HTERT RPE-1 (cell line): ENCODE results near the gene NGF.

Experiments
- in situ Hi-C: fragments of 300-500 bp; cut with MboI; formaldehyde crosslinking; loops from 4 replicates; pipeline ENCODE4 v1.14.3; 2020; ENCODE audit warnings: low sequenced_read_pairs

NGF gene

DNA sequence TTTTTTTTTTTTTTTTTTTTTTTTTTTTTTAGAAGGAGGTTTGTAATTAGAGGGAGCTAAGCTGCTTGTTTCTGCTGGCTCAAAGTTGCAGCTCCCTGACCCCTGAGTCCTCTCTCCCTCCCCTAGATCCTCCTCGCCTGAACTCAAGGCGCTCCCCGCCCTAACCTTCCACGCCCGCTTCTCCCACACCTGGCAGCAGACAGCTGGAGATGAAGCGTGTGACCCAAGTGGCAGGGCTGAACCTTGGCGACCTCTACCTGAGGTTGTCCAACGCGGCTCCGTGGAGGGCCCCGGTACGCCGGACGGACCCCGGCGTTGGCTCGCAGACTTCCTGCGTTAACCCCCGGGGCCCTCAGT is 795 bp downstream of the NGF start:
- in situ Hi-C loops = no loop called here

DNA sequence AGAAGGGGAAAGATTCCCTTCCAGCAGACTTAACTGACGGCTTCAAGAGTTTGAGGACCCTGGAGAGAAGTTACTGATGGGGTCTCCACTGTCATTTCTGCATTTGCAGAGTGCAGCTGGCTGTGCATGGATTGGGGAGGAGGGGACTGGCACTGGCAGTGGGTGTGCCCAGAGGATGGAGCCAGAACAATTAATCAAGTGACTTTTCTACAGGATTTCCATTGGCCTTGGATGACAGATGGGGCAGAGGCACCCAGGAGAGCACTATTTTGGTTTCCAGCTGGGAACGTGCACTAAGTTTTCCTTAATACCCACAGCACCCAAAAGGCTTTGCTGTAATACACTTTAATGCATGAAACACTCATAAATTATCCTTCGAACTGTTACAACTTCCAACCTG is 1.3 kb downstream of the NGF start:
- in situ Hi-C loops = no loop called here

DNA sequence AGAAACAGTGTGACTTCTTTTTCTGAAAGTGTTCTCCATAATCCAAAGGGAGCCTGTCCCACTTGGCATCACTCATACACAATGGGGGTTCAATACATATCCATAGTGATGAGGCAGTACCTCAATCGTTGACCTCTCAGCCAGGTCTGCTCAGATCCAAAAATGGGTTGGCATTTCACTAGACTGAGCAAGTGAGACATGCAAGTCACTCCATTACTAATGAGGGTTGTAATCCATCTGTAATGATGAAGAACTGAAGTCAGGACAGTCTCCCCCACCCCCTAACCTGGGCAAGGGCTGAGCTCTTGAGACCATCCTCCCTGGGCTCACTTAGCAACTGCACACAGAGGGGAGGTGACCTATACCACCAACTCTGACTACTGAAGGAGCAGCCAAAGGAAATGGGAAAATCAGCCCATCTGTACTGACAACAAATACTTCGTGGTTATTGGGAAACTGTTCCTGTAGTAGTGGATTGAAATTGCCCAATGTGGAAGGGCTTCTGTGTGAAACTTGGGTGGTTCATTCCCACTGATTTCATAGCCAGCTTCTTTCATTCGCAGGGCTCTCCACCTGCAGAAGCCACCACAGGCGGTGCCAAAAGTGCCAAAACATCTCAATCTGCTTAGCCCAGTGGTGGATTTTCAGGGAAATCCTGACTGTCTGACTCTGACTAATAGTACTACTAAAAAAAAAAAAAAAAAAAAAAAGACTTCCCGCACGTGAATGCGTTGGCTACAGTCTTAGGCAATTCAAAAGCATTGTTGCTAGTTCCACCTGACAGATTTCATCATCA is 5.0 kb downstream of the NGF start:
- in situ Hi-C loops = no loop called here

DNA sequence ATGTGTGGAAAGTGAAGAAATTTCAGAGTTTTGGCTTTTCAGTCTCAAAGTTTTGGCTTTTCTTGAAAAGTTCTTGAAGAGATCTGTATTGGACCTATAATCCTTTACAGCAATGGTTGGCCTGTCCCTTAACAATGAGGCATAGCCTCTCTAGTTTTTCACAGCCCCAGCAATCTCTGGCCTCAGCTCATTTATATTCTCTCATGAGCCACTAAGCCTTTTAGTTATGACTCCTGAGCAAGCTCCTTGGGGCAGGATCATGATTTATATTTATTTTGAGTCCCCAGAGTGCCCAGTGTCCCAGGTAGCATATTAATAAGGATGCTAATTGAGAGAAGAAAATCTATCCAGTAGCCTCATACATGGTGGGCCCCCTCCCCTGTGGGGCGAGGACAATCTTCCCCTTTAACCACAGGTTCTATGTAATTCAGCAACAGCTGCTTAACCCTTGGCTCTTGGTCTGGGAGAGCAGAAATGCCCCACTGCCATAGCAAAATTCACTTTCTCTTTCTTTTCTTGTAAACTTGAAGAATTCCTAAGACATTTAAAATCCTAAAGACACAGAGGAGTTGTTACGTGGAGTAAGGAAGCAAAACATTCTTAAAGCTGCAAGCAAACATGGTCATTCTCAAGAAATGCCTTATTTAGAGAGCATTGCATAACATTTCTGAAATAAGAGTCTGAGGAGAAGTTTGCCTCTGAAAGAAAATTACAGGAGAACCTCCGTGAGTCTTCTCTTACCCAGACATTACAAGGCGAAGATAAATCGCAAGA is 6.3 kb downstream of the NGF start:
- in situ Hi-C loops = no loop called here

DNA sequence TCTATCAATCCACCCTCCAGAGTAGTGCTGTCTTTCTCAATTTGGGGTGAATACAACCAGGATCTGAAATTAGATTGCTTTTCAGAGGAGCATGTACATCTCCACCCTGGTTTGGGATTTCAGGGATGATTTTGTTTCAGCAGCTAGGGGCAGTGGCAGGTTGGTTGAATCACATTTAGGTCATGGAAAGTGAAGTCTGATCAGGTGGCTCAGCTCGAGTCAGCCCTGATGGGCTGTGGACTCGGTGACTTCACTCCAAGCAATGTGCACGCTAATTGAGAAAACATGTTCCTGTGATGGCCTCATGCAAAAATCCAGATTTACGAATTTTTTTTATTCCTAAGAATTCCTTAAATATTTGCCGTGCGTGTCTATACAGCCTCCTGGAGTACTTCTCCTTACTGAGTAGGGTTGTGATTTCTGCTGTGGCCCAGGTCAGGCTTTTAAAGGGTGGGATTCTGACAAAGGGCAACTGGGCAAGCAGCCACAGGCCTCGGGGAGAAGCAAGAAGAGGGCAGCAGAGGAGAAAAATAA is 7.5 kb downstream of the NGF start:
- in situ Hi-C loops = no loop called here

DNA sequence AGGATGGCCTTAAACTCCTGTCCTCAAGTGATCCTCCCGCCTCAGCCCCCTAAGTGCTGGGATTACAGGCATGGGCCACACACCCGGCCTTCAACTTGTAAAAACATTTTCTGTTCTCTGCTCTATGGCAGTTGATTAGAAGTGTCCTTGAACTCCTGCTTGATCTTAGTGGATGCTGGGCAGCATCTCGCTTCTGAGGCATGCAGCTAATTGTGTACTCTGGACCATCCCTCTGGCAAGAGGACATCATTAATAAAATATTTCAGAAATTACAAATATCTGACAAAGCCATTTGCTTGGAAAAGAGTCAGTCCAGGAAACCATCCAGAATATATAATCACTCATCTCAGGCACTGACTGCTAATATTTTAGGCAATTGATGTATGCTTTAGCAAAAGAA is 8.1 kb downstream of the NGF start:
- in situ Hi-C loops = no loop called here

DNA sequence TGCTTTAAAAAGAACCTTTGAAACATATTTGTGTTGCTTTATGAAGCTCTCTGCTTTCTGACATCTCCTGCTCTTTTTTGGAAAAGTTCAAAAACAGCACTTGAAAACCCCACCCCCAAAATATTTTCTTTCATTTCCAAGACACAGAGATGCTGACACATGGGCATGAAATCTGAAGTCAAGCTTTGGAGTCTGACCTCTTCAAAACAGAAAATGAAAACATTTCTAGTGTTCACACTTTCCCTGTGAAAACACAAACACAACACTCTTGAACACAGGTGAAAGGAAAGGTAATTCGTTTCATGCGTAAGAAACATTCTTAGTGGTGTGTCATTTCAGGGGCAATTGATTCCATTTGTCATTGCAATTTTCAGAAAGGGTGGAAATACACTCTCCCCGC is 10.8 kb downstream of the NGF start:
- in situ Hi-C loops = no loop called here

DNA sequence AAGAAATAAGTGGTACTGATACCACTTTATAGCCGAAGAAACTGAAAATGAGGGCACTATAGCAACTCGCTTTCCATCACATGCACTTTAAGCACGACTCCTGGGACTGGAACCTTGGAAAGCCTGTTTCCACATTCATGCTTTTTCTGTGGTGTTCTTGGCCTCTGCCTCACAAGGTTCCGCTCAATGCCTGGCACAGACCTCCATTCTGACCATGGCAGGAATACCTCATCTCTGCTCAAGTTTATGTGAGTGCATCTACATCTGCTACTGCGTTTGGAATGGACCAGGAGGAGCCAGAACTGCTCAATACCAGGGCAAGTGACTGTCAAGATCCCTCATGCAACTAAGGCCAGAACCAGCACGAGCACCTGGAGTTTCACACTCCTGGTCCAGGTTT is 11.6 kb downstream of the NGF start:
- in situ Hi-C loops = no loop called here

DNA sequence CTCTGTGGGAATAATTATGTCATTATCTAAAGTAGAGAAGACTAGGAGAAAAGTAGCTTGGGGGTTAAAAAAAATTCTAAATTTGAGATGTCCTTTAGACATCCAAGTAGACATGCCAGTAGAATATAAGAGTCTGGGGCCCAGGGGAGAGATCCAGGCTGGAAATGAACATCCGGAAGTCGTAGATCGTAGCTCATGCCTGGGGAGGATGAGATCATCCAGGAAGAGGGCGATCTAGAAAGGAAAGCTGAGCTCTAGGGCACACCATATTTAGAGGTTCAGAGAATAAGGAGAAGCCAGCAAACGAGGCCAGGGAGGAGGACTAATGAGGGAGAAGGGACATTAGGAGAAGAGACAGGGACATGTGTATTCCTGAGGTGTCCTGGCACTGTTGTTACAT is 12.2 kb downstream of the NGF start:
- in situ Hi-C loops = no loop called here

DNA sequence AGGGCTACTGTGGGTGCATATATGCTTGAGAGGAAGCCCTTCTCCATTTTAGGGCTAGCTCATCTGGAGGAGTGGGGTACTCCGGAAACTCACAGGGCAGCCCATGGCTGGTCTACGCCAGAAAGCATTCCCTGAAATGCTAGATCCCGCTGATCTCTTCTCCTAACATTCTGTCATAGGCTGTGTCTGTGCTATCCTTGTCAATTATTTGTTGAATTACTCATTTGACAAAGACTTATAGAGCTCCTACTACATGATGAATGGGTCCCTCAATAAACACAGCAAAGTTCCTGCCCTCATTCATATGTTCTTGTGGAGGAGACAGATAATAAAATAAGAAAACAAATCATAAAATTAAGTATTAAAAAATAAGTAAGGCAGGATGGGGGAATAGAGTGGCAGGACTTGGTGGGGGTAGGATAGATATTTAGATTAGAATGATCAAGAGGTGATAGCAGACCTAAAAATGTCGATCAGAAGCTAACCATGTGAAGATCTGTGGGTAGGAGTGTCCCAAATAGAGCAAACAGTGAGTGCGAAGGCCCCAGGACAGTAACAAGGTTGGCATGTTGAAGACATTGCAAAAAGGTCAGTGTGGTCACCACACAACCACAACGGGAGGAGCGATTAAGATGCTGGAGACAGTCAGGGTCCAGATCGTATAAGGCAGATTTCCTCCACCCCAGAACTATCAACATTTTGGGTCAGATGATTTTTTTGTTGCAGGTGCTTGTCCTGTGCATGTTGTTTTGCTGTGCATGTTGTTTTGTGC is 13.2 kb downstream of the NGF start:
- in situ Hi-C loops = no loop called here

DNA sequence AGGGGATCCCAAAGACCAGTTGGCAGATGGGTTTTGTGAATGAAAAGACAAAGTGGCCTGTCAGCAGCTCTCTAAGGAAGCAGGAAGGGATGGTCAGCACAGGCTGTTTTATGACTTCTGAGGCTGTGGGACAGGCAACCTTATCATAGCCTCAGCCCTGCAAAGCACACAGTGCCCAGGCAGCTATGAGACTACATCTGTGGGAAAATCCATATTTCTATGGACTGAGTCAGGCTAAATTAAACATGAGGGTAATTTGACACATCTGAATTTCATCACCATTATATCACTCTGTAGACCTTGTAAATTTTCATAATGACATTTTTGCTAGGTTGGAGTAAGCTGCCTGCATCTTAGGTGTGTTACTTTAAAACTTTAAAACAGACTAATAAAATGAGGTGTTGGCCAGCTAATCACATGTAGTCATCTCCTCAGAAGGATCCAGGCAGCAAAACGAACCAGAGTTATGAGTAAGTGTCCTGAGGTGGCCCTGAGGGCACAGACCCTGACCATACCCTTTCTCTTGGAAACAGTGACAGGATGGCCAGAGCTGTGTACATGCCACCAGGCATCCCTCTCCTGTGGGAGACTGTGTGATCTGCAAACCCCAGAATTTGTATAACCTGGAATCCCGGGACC is 14.6 kb downstream of the NGF start:
- in situ Hi-C loops = no loop called here

DNA sequence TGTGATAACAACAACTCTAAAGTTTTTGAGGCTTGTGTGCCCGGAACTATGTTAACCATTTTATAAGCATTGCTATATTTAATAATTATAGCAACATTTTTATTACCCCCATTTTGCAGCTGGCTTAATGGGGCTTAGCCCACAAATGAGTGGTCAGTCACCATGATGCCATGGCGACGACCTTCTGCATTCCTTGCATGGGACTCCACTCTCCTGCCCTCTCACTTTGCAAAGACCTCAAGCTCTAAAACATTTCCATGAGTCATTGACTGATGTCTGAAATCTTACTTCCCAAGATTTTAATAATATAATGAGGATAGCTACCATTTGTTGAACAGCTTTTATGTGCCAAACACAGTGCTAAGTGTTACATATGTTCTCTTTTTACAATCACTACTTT is 15.4 kb downstream of the NGF start:
- in situ Hi-C loops = no loop called here

DNA sequence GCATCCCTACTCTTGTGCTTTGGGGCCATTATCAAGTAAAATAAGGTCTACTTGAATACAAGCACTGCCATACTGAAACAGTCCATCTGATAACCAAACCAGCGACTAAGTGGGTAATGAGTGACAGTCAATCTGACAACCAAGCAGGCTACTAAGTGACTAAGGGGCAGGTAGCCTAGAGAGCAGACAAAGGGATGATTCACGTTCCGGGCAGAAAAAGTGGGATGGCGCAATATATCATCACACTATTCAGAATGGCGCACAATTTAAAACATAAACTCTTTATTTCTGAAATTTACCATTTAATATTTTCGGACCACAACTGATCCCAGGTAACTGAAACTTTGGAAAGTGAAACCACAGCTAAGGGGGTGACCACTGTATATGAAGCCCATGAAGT is 17.7 kb downstream of the NGF start:
- in situ Hi-C loops = no loop called here

DNA sequence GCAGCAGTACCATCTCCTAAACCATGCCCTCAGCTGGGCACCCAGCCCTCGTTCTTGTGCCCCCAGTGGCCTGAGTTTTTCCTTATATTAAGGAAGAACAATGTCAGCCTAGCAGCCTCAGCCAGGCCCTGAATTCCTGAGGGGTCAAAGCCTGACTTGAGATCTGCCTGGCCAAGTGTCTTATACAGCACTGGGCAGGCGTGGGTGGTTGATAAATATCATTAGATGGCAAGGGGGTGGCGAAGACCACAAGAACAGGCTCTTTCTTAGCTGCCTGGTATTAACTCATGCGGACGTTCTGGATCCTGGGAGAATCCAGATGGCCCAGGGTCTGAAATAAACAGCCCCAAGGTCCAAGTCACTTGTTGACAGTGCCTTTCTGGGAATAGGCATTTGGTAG is 18.3 kb downstream of the NGF start:
- in situ Hi-C loops = no loop called here

DNA sequence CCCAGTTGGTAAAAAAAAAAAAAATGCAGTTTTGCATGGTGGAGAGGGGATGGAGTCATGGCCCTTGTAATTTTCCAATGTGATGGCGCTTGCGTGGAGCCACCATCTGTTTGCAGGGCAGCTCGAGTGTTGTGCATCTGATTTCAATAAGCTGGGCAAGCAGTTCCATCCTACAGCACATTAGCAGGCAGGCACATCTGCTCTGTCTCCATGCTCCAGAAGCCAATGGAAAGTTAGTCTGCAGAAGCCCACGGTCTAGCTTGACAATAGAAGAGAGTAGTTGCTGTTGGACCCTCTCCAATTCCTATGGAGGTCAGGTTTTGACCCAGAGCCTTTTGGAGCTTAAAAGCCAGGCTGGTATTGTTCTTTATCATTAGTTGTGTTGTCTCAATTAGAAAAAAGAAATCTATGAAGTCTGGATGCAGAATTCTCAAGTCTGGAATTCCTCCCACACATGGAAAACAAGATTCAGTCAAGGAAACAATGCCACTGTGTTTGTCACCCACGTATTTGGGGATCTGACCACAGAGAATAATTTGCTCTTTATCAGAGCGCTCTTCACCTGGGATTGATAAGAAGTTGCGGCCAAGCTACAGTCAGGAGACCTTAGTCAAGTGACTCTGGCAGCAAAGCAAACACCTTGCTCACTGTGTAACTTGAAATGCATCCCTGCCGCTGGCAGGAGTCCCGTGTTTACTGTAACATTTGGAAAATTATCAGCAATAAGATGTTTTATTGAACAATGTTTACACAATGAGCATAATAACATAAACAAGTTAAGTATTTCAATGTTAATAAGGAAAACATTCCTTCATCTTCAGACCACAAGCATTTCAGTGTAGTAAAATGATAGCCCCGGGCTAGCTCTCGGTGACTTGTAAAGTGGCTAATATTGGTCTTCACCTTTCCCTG is 20.7 kb downstream of the NGF start:
- in situ Hi-C loops = no loop called here

DNA sequence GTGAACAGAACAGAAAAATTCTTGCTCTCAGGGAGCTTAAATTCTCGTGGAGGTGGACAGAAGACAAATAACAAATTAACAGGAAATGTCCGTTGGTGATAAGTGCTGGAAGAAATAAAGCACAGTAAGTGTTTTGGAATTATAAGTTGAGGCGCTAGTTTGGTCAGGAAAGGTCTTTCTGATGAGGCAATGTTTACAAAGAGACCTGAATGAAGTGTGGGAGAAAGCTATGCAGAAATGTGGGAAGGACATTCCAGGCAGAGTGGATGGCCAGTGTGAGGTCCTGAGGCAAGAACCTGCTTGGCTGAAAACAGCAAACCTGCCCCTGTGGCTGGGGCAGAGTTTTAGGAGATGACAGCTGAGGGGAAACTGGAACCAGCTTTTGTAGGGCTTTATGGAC is 23.3 kb downstream of the NGF start:
- in situ Hi-C loops = no loop called here

DNA sequence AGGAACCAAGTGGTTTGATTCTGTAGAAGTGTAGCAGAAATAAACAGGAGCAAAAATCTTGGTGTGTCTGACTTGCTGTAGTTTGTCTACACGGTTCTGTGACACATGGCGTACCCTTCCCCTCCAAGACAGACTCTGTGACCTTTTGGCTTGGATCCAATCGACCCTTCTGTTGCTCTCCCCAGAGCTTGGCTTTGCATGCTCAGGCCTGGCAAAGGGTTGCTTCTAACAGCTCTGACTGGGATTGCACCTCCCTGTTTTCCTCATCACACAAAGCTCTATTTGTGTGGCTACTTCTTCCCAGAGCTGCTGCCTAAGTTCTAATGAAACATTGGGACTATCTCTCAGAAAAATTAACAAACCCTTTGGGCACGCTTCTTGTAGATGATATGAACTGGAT is 24.0 kb downstream of the NGF start:
- in situ Hi-C loops = no loop called here

DNA sequence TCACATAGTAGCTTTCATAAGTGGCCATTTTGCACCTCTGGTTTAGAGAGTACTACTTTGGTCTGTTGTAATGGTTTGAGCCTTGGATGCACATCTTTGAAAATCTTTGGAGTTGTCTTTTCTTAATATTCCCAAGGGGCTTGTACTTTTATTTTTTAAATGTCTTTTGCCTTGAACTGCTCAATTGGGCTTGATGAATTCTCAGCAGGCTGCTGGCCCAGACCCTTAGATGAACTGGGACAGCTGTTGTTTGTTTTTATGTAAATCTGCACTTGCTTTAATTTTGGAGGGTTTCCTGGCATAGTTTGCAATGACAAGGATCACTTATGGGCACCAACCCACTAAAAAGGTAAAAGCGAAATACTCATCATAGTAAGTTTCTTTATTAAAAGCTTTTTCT is 24.9 kb downstream of the NGF start:
- in situ Hi-C loops = no loop called here

DNA sequence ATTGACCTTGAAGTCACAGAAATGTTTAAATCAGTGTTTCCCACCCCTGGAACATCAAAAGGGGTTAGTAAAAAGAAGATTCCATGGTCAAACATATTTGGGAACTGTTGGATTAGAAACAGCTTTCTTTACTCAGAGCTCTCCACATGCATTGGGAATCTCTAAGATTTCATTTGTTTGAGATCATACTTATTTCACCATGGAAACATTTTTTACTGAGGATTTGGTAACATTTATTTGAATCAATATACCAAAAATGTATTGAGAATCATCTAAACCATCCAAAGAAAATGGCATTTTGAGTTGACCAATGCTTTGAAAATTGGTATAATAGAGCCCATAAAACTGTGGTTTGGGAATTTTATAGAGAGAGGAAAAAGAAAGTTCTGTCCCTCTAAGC is 25.3 kb downstream of the NGF start:
- in situ Hi-C loops = no loop called here

DNA sequence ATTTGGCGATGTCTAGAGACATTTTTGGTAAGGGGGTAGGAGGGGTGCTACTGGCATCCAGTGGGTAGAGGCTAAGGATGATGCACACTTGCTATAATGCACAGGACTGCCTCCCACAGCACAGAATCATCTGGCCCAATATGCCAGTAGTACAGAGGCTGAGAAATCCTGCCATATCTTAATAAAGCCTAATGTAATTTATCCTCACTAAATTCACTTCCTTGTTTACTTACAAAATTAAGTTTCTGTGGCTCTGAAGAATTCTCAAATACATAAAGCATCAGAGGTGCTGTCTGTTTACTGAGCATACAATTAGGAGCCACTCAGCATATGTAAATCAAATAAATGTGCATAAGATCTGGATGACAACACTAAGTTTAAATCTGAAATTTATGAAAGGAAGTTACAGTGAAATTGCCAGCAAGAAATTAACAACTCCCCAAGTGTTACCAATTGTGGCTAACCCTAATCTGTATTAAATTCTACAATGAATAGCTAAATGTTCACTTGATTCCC is 26.5 kb downstream of the NGF start:
- in situ Hi-C loops = no loop called here
